GM18499 (cell line): ENCODE data around the gene SPTLC3.
A peak's percentile ranks its signal among the peaks of the same experiment; 100 is the strongest.
"Not testable (repeated sequence)": the region's sequence is repeated elsewhere in the genome, so short reads cannot be mapped to it uniquely, and the experiment has no call there.

Experiments
- ATAC-seq: cut with Tn5 transposase; IDR thresholded peaks from one replicate; pipeline ENCODE4 v1.9.1; 2021; ENCODE audit warnings: moderate number of reproducible peaks; ENCODE audit not compliant: insufficient read depth, unreplicated experiment

SPTLC3 gene

GRCh38 chr20:13008761-13009681, at the start of gene SPTLC3:
Gene SPTLC3, plus strand, starts transcription at chr20:13008972. Its CDS starts 296 bp downstream, at chr20:13009268.
- peak; percentile 13 for ATAC-seq

DNA sequence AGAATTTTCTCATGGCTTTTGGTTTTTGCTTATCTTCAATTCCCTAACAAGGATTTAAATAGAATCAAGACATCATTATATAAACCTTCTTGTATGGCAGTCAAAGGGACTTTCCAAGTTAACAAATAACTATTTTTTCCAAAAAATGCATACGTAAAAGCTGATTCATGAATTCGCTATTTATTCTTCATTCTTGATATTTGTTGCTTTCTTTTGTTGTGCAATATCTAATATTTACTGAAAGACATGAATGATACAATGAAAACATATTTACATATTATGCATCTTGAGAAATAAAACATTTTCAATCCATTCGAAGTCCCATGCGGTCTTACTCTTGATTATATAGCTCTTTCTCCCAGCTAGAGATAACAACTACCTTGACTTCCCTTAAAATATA, 47.0 kb upstream of the SPTLC3 start:
- ATAC-seq, result no peak

- ATAC-seq, result no peak
Measured at GRCh38 chr20:12962895-12963294, 45.9 kb upstream of the SPTLC3 start.

GRCh38 chr20:12963416-12963815, 45.4 kb upstream of the SPTLC3 start:
- no peak for ATAC-seq

DNA sequence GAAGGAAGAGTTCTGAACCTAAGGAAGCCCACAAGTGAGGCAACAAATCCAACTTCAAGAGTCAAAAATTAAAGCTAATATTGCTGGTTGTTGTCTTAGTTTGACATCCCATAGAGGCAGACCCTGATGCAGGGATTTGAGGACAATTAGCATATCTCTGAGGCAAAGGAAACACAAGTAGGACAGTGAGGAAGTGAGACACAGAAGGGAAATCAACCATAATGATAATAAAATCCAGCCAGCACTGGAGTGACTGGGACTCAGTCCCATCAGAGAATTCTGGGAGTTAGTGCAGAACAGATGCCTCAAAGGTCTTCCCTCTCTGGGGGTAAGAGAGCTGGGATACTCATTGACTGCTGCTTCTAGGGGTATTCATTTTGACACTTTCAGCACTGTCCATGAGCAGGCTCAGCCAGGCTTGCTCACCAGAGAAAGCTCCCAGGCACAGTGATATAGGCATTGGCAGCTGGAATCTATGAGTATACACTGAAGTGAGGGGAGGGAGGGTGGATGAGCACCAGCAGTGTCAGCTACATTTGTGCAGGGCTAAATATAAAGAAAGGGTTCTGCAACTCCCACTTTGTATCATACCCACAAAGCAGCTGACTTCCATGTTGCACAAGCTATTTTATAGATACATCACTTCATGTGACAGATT, 43.4 kb upstream of the SPTLC3 start:
- no peak for ATAC-seq

DNA sequence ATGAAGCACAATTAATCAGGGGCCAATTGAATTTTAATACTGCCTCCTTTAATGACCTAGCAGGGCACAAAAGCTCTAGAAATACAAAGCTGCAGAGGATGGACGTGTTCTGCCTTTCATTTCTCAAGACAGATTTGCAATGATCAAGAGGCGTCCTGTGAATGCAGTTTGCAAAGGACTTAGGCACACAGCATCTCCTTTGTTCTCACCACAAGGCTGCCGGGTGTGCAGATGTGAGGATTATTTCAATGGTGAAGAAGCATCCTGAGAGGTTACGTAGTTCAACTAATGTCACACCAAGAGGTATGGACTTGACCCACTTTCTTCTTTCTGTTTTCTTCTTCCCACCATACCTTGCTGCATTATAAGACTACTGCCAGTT, 42.9 kb upstream of the SPTLC3 start:
- ATAC-seq, result no peak

DNA sequence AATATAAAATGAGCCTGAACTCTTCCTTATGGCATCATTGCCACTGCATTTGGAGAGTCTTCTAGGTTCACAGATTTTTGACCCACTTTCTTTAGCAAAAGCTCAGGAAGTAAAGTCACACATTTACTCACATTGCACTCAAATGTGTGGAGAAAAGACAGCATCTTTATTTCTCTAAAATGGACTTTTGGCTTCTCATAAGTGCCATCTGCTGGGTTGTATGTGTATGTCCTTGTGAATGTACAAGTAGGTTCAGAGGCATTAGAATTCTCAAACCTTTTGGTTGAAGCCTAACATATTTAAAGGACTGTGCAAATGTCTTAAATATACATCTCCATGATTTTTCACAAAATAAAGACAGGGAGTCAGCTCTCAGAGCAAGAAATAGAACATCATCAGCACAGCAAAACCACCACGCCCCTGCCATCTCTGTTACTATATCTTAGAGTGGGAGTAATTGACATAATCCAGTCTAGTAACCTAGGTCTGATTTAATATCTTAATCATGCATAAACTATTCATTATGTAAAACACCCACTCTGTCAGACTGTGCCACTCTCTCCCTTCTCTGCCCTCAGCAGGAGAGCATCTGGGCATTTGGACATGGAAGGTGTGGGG, 42.2 kb upstream of the SPTLC3 start:
- no peak for ATAC-seq

- ATAC-seq, result no peak
Measured at GRCh38 chr20:12967932-12968331, 40.8 kb upstream of the SPTLC3 start.

DNA sequence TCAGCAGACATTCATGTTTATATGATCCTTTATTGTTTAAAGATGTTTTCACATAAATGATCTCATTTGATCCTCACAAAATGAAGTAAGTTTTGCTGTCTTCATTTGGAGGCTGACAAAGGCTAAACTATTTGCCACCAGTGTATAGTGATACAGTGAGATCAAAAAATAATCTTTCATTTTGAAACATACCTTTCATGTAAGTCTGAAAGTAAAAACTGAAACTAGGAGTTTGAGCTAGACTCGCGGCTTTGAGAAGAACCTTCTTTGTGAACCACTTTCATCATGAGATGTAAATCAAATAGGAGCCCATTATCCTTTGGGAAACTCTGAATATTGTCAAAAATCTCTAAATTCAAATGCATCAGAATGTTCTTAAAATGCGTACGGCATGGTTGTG, 40.3 kb upstream of the SPTLC3 start:
- ATAC-seq, result no peak

- no peak for ATAC-seq
Measured at GRCh38 chr20:12969071-12969669, 39.6 kb upstream of the SPTLC3 start.

GRCh38 chr20:12970372-12970821, 38.4 kb upstream of the SPTLC3 start:
- no peak for ATAC-seq

DNA sequence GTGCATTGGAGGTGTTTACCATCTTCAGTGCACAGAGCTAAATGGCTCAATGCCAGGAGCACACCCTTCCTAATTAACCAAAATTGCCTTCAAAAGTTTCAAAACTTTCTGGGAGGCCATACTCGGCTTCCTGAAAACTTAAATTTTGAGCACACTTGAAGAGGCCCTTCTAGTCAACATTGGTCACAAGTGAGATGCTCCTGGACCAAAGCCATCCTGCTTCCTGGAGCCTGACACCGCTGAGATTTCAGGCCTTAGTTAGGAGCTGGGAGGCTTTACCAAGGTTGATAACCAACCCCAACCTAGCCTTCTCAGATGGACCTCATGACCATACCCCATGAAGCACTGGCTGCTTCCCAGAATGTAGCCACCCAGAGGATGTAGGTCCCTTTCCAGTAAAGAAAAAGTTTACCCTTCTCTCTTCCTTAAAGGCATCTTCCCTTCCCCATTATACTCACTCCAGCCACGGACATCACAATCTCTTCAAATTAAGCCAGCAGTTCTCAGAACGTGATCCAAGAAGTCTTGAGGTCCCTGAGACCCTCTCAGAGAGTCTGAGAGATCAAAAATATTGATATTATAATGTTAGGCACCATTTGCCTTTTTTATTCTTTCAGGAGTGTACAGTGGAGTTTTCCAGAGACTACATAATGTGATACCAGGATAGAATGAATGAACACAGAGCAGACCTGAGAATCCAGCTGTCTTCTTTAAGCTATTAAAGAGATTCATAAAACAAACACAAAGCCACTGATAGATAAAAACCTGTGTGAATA, 32.8 kb upstream of the SPTLC3 start:
- ATAC-seq, result no peak

- no peak for ATAC-seq
Measured at GRCh38 chr20:12976720-12977309, 32.0 kb upstream of the SPTLC3 start.

- no peak for ATAC-seq
Measured at GRCh38 chr20:12977328-12978125, 31.2 kb upstream of the SPTLC3 start.

DNA sequence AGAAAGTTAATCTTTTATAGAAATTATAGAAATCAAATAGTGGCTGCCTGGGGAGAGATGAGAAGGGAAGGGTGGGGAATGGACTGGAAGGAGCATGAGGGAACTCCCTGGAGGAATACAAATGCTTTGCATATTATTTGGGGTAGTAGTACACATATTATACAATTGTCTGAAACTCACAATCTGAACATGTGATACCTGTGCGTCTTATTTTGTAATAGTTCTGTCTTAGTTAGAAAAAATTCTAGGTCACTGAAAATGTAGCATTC, 30.7 kb upstream of the SPTLC3 start:
- no peak for ATAC-seq

DNA sequence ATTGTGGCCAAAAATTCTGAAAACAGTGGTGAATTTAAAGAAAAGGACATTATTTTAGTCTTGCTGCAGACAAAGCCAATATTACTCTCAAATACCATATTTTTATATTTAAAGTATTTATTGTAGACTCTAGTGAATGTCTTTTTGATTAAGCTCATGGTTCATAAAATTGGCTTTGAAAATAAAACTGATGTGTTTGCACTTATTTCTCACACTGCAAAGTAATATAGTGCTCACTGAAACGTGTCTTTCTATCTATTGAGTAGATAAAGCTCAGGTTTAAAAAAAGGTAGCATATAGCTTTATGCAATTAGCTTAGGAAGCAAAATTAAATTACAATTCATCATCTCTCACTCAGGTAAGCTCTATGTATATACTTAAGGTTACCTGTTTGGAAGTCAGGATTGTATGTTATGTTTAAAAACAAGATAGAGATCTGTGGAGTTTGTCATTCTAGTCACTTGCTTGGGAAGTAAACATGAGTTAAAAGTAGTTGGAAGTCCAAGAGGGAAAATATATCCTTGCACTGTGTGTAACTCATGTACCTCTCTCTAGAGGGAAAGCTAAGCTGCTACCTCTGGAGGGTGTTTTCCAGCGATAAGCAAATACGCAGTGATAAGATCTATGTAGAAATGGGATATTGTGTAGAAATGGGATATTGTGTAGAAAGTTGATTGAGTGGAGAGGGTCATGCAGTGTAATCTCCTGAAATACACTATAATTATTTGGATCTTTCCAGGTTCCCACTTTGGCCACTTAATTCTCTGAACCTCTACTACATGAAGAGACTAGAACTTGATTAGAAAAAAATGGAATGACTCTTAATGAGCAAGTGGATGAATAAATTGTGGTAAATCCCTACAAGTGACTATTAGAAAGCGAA, 29.9 kb upstream of the SPTLC3 start:
- ATAC-seq, result no peak

GRCh38 chr20:12979713-12980112, 29.1 kb upstream of the SPTLC3 start:
- not testable (repeated sequence) for ATAC-seq

DNA sequence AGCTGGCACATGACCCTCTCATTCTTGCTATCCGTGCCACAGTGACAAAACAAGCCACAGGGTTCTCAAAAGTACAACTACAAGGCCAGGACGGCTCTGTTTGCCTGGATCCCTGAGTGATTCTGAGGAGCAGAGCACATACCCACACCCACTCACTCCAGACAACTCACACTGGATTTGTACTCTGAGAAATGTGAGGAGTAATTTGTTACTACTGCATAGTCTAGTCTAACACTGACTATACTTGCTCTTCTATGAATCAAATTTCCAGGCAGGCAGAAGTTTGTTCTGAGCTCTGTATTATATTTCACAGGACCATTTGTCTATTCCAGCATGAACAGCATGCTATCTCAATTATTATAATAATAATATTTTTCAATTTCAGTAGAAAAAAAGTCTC, 26.7 kb upstream of the SPTLC3 start:
- ATAC-seq, result no peak
